ENCODE data around the gene RABGGTA. TPM values are rescaled to one million over a fixed set of nuclear protein-coding genes. Genes with fewer than 3 reads are reported as not detected.

Gene RABGGTA
- total and polyA plus RNA-seq, 12 donors: 17.4 to 37.9 (median 21.1) TPM

GRCh38 chr14:24291446-24292117 is 20.2 kb upstream of the RABGGTA start:
- no peaks in the 10 kb centered on the region for H3K27me3 ChIP-seq
- no peak for ATAC-seq
- H3K4me1 ChIP-seq: peaks cover 0 to 2% (median under 1%) of the 10 kb centered on the region in 9 donors
- H3K9me3 ChIP-seq: no peaks in the 10 kb centered on the region
- TF ChIP-seq CTCF (IDR thresholded peaks at IDR 0.05): no peak
- no peak for DNase-seq
- peaks cover 0 to 75% (median 25%) of the 10 kb centered on the region in 9 donors for H3K36me3 ChIP-seq
- no peak overlapping the region for H3K4me3 ChIP-seq
- intact Hi-C loops (cut with DNase I): no loop called here
- WGBS, 2 donors: 91% methylated on average over 3 of the region's 3 CpGs
- no peak overlapping the region for H3K27ac ChIP-seq

GRCh38 chr14:24290746-24291145 is 19.3 kb upstream of the RABGGTA start:
- H3K36me3 ChIP-seq: peaks cover 0 to 66% (median 25%) of the 10 kb centered on the region in 9 donors
- intact Hi-C loops (cut with DNase I): no loop called here
- TF ChIP-seq CTCF (IDR thresholded peaks at IDR 0.05): no peak

GRCh38 chr14:24289649-24290280 is 18.4 kb upstream of the RABGGTA start:
- no peak for DNase-seq
- peaks cover 0 to 57% (median 25%) of the 10 kb centered on the region in 9 donors for H3K36me3 ChIP-seq
- H3K27ac ChIP-seq: no peak overlapping the region
- TF ChIP-seq CTCF (IDR thresholded peaks at IDR 0.05): no peak
- no peak for ATAC-seq
- no peaks in the 10 kb centered on the region for H3K27me3 ChIP-seq
- H3K4me1 ChIP-seq: no peaks in the 10 kb centered on the region
- 76 to 85% methylated on average over 6 of the region's 6 CpGs for WGBS, 2 donors
- no peak overlapping the region for H3K4me3 ChIP-seq
- intact Hi-C loops (cut with DNase I): no loop called here
- H3K9me3 ChIP-seq: no peaks in the 10 kb centered on the region

More at GRCh38 chr14:24290746-24291145, 19.3 kb upstream of the RABGGTA start:
- no peaks in the 10 kb centered on the region for H3K9me3 ChIP-seq
- H3K27me3 ChIP-seq: no peaks in the 10 kb centered on the region
- ATAC-seq (no peak), DNase-seq (no peak)
- no peak overlapping the region for H3K4me3 ChIP-seq
- H3K4me1 ChIP-seq: no peaks in the 10 kb centered on the region
- no peak overlapping the region for H3K27ac ChIP-seq
- WGBS, 2 donors: 91 to 92% methylated on average over 9 of the region's 9 CpGs

- TF ChIP-seq CTCF (IDR thresholded peaks at IDR 0.05): no peak
Observed at GRCh38 chr14:24286996-24287395, 15.6 kb upstream of the RABGGTA start.

More at GRCh38 chr14:24286996-24287395, 15.6 kb upstream of the RABGGTA start:
- Histone ChIP-seq H3K4me1 (peaks cover 0 to 9% (median 0%) of the 10 kb centered on the region in 9 donors), H3K27me3 (no peaks in the 10 kb centered on the region), H3K27ac (no peak overlapping the region), H3K4me3 (no peak overlapping the region), H3K36me3 (peaks cover 0 to 30% (median 18%) of the 10 kb centered on the region in 9 donors), H3K9me3 (no peaks in the 10 kb centered on the region)
- 96 to 98% methylated on average over 5 of the region's 5 CpGs for WGBS, 2 donors
- intact Hi-C loops (cut with DNase I): no loop called here
- ATAC-seq (no peak), DNase-seq (no peak)
